ENCODE data around the gene CERCAM. TPM values are rescaled to one million over a fixed set of nuclear protein-coding genes. Genes with fewer than 3 reads are reported as not detected.
"Not testable (repeated sequence)": the region's sequence is repeated elsewhere in the genome, so short reads cannot be mapped to it uniquely, and the experiment has no call there.

Gene CERCAM
- total RNA-seq, 1 donor from 2014 or later: 1.0 TPM

GRCh38 chr9:128393145-128393775 lies 27.4 kb upstream of the CERCAM start:
- DNase-seq (ENCODE audit: low spot score): no peak
- ATAC-seq: peak; percentile 12

GRCh38 chr9:128393970-128394369 lies 26.7 kb upstream of the CERCAM start:
- ATAC-seq: no peak
- DNase-seq (ENCODE audit: low spot score): no peak

- no peak for DNase-seq (ENCODE audit: low spot score)
- no peak for ATAC-seq
Observed at GRCh38 chr9:128394379-128395168, 26.1 kb upstream of the CERCAM start.

GRCh38 chr9:128396970-128397613 lies 23.6 kb upstream of the CERCAM start:
- DNase-seq (ENCODE audit: low spot score) (no peak), ATAC-seq (peak; percentile 46)

GRCh38 chr9:128397831-128398230 lies 22.8 kb upstream of the CERCAM start:
- DNase-seq (ENCODE audit: low spot score) (no peak), ATAC-seq (no peak)

GRCh38 chr9:128399861-128400260 lies 20.8 kb upstream of the CERCAM start:
- ATAC-seq (no peak), DNase-seq (ENCODE audit: low spot score) (no peak)

- DNase-seq (ENCODE audit: low spot score) (no peak), ATAC-seq (no peak)
Observed at GRCh38 chr9:128404560-128404959, 16.1 kb upstream of the CERCAM start.

GRCh38 chr9:128405077-128405779 lies 15.4 kb upstream of the CERCAM start:
- no peak for ATAC-seq

GRCh38 chr9:128405780-128406171 lies 14.9 kb upstream of the CERCAM start:
- ATAC-seq (no peak), DNase-seq (ENCODE audit: low spot score) (no peak)

More at GRCh38 chr9:128405077-128405779, 15.4 kb upstream of the CERCAM start:
- DNase-seq (ENCODE audit: low spot score): no peak

GRCh38 chr9:128406848-128407391 lies 13.7 kb upstream of the CERCAM start:
- no peak for ATAC-seq
- no peak for DNase-seq (ENCODE audit: low spot score)

- ATAC-seq (no peak), DNase-seq (ENCODE audit: low spot score) (no peak)
Observed at GRCh38 chr9:128408963-128409431, 11.7 kb upstream of the CERCAM start.

- ATAC-seq (no peak), DNase-seq (ENCODE audit: low spot score) (no peak)
Observed at GRCh38 chr9:128409450-128409849, 11.2 kb upstream of the CERCAM start.

GRCh38 chr9:128409978-128410377 lies 10.7 kb upstream of the CERCAM start:
- peak; percentile 46 for ATAC-seq
- DNase-seq (ENCODE audit: low spot score): no peak

GRCh38 chr9:128411364-128412119 lies 9.1 kb upstream of the CERCAM start:
- no peak for DNase-seq (ENCODE audit: low spot score)
- no peak for ATAC-seq

- DNase-seq (ENCODE audit: low spot score) (no peak), ATAC-seq (peak; percentile 60)
Observed at GRCh38 chr9:128412120-128412790, 8.4 kb upstream of the CERCAM start.

- DNase-seq (ENCODE audit: low spot score); ATAC-seq: not testable (repeated sequence)
Observed at GRCh38 chr9:128413728-128414127, 6.9 kb upstream of the CERCAM start.

- ATAC-seq (peak; percentile 44), DNase-seq (ENCODE audit: low spot score) (no peak)
Observed at GRCh38 chr9:128414461-128414860, 6.2 kb upstream of the CERCAM start.

- ATAC-seq (no peak), DNase-seq (ENCODE audit: low spot score) (no peak)
Observed at GRCh38 chr9:128415281-128415680, 5.4 kb upstream of the CERCAM start.

- ATAC-seq: no peak
- no peak for DNase-seq (ENCODE audit: low spot score)
Observed at GRCh38 chr9:128416014-128416413, 4.6 kb upstream of the CERCAM start.

Data from left lobe of liver (tissue), 2 donors.